Measurements from ENCODE around the gene CUBN.

CUBN gene

GRCh38 chr10:17010363-17011145 lies 119.1 kb downstream of the CUBN start:
- no peaks in the 10 kb centered on the region for H3K36me3 ChIP-seq

GRCh38 chr10:17009212-17009700 lies 120.4 kb downstream of the CUBN start:
- Histone ChIP-seq H3K27me3 (ENCODE audit: insufficient read depth, low read depth, severe bottlenecking) (no peaks in the 10 kb centered on the region), H3K9me3 (ENCODE audit: severe bottlenecking) (no peaks in the 10 kb centered on the region), H3K36me3 (no peaks in the 10 kb centered on the region), H3K4me3 (ENCODE audit: low read depth, low read length) (no peak overlapping the region), H3K27ac (no peak overlapping the region)
- TF ChIP-seq CTCF (IDR thresholded peaks at IDR 0.05; ENCODE audit: low read depth, low read length): no peak
- DNase-seq: no peak

More at GRCh38 chr10:17010363-17011145, 119.1 kb downstream of the CUBN start:
- Histone ChIP-seq H3K9me3 (ENCODE audit: severe bottlenecking) (no peaks in the 10 kb centered on the region), H3K27ac (no peak overlapping the region), H3K4me3 (ENCODE audit: low read depth, low read length) (no peak overlapping the region), H3K27me3 (ENCODE audit: insufficient read depth, low read depth, severe bottlenecking) (no peaks in the 10 kb centered on the region)
- no peak for DNase-seq
- TF ChIP-seq CTCF (IDR thresholded peaks at IDR 0.05; ENCODE audit: low read depth, low read length): no peak

- Histone ChIP-seq H3K9me3 (ENCODE audit: severe bottlenecking) (no peaks in the 10 kb centered on the region), H3K36me3 (no peaks in the 10 kb centered on the region), H3K27ac (no peak overlapping the region), H3K4me3 (ENCODE audit: low read depth, low read length) (no peak overlapping the region), H3K27me3 (ENCODE audit: insufficient read depth, low read depth, severe bottlenecking) (no peaks in the 10 kb centered on the region)
- no peak for DNase-seq
- no peak for TF ChIP-seq CTCF (IDR thresholded peaks at IDR 0.05; ENCODE audit: low read depth, low read length)
Measured at GRCh38 chr10:17007418-17007770, 122.2 kb downstream of the CUBN start.

- H3K4me3 ChIP-seq (ENCODE audit: low read depth, low read length): no peak overlapping the region
- TF ChIP-seq CTCF (IDR thresholded peaks at IDR 0.05; ENCODE audit: low read depth, low read length): no peak
- no peaks in the 10 kb centered on the region for H3K36me3 ChIP-seq
- H3K27ac ChIP-seq: no peak overlapping the region
- H3K9me3 ChIP-seq (ENCODE audit: severe bottlenecking): no peaks in the 10 kb centered on the region
- no peaks in the 10 kb centered on the region for H3K27me3 ChIP-seq (ENCODE audit: insufficient read depth, low read depth, severe bottlenecking)
- no peak for DNase-seq
Measured at GRCh38 chr10:17006631-17007417, 122.8 kb downstream of the CUBN start.

GRCh38 chr10:17005621-17006566 lies 123.7 kb downstream of the CUBN start:
- no peaks in the 10 kb centered on the region for H3K36me3 ChIP-seq
- no peaks in the 10 kb centered on the region for H3K27me3 ChIP-seq (ENCODE audit: insufficient read depth, low read depth, severe bottlenecking)
- TF ChIP-seq CTCF (IDR thresholded peaks at IDR 0.05; ENCODE audit: low read depth, low read length): no peak
- no peak overlapping the region for H3K27ac ChIP-seq
- no peaks in the 10 kb centered on the region for H3K9me3 ChIP-seq (ENCODE audit: severe bottlenecking)
- H3K4me3 ChIP-seq (ENCODE audit: low read depth, low read length): no peak overlapping the region
- no peak for DNase-seq
